MCF 10A (cell line): Measurements from ENCODE around the gene RELL1. TPM values are rescaled to one million over a fixed set of nuclear protein-coding genes. Genes with fewer than 3 reads are reported as not detected.

Experiments
- BruUV-seq: library from RNA; stranded (reverse); fragments of 400-500 nt; replicated peaks from 2 replicates; lab custom pipeline; 2021; lab: Mats Ljungman, UMichigan
- CTCF ChIA-PET: fragments of 300-600 bp; sonication (Branson Sonifier 250); formaldehyde crosslinking; extraction: SDS; loops from one replicate; lab custom pipeline; 2021; ENCODE audit warnings: antibody characterized with exemption, inconsistent platforms; lab: Yijun Ruan, JAX
- POLR2A ChIA-PET: fragments of 300-600, 350-650 bp; sonication (Branson Sonifier 250); formaldehyde crosslinking; extraction: SDS; loops from one replicate; lab custom pipeline; 2020; ENCODE audit warnings: antibody characterized with exemption, inconsistent platforms; lab: Yijun Ruan, JAX
- DNase-seq: peaks from one replicate; pipeline ENCODE4 v3.0.0-alpha.2; 2018; ENCODE audit not compliant: unreplicated experiment
- H3K27ac Mint-ChIP-seq: one replicate; pipeline ENCODE4 v1.8.0; 2022; ENCODE audit warnings: mild to moderate bottlenecking, low read depth, mixed read lengths; ENCODE audit not compliant: unreplicated experiment
- H3K27me3 Mint-ChIP-seq: one replicate; pipeline ENCODE4 v1.8.0; 2022; ENCODE audit warnings: mixed read lengths; ENCODE audit not compliant: insufficient read depth, unreplicated experiment
- H3K36me3 Mint-ChIP-seq: one replicate; pipeline ENCODE4 v1.8.0; 2022; ENCODE audit warnings: mild to moderate bottlenecking, moderate library complexity, mixed read lengths; ENCODE audit not compliant: insufficient read depth, unreplicated experiment
- H3K4me1 Mint-ChIP-seq: one replicate; pipeline ENCODE4 v1.8.0; 2022; ENCODE audit warnings: mixed read lengths; ENCODE audit not compliant: insufficient read depth, unreplicated experiment
- H3K4me3 Mint-ChIP-seq: one replicate; pipeline ENCODE4 v1.8.0; 2022; ENCODE audit warnings: mild to moderate bottlenecking, moderate library complexity, mixed read lengths; ENCODE audit not compliant: unreplicated experiment
- H3K9me3 Mint-ChIP-seq: one replicate; pipeline ENCODE4 v1.8.0; 2022; ENCODE audit warnings: mixed read lengths; ENCODE audit not compliant: unreplicated experiment
- intact Hi-C: fragments of 100-400 bp; cut with micrococcal nuclease; formaldehyde crosslinking; loops from 2 replicates; pipeline ENCODE4 v1.14.1; 2022
- total RNA-seq: library from RNA; stranded (reverse); gene quantifications from 2 replicates; pipeline ENCODE4 v1.2.3, GENCODE V29; 2022
- TF ChIP-seq, protein P1 (sequence below): fragments of 200-600 bp; IDR thresholded peaks from one replicate; pipeline ENCODE4 v1.8.0; 2022; ENCODE audit warnings: antibody characterized with exemption, mild to moderate bottlenecking; ENCODE audit not compliant: unreplicated experiment

Gene RELL1
- total RNA-seq, 1 experiment from 2014 or later: 28.6 TPM

GRCh38 chr4:37623940-37624339 is 62.2 kb downstream of the RELL1 start:
- intact Hi-C loops: no loop called here
- Mint-ChIP-seq H3K4me1 (peaks cover 3% of the 10 kb centered on the region), H3K36me3 (peaks cover 7% of the 10 kb centered on the region), H3K9me3 (no peaks in the 10 kb centered on the region), H3K27ac (no peak overlapping the region), H3K27me3 (no peaks in the 10 kb centered on the region), H3K4me3 (no peak overlapping the region)
- no peak for DNase-seq
- no TSS peak for BruUV-seq
- TF ChIP-seq, protein P1, sequence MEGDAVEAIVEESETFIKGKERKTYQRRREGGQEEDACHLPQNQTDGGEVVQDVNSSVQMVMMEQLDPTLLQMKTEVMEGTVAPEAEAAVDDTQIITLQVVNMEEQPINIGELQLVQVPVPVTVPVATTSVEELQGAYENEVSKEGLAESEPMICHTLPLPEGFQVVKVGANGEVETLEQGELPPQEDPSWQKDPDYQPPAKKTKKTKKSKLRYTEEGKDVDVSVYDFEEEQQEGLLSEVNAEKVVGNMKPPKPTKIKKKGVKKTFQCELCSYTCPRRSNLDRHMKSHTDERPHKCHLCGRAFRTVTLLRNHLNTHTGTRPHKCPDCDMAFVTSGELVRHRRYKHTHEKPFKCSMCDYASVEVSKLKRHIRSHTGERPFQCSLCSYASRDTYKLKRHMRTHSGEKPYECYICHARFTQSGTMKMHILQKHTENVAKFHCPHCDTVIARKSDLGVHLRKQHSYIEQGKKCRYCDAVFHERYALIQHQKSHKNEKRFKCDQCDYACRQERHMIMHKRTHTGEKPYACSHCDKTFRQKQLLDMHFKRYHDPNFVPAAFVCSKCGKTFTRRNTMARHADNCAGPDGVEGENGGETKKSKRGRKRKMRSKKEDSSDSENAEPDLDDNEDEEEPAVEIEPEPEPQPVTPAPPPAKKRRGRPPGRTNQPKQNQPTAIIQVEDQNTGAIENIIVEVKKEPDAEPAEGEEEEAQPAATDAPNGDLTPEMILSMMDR: no peak
- ChIA-PET POLR2A (no interaction called here), CTCF (interaction anchor here (0.6 to 4.7 kb wide), 5 partner anchors 9 to 178 kb away, joined by 3 to 46 read pairs (median 3); no protein-coding TSS in a partner anchor)

- TF ChIP-seq, protein P1: no peak
Observed at GRCh38 chr4:37623125-37623524, 63.1 kb downstream of the RELL1 start.

GRCh38 chr4:37620176-37620575 is 66.0 kb downstream of the RELL1 start:
- DNase-seq: no peak
- H3K4me1 Mint-ChIP-seq: no peaks in the 10 kb centered on the region
- ChIA-PET POLR2A (interaction anchor here (0.8 kb wide), 1 partner anchor 35 kb away, joined by 3 read pairs; no protein-coding TSS in a partner anchor), CTCF (interaction anchor here (0.6 to 4.7 kb wide), 7 partner anchors 17 to 182 kb away, joined by 3 to 46 read pairs (median 3); no protein-coding TSS in a partner anchor)
- peaks cover 7% of the 10 kb centered on the region for H3K36me3 Mint-ChIP-seq
- BruUV-seq: no TSS peak
- no peaks in the 10 kb centered on the region for H3K9me3 Mint-ChIP-seq
- no peaks in the 10 kb centered on the region for H3K27me3 Mint-ChIP-seq
- TF ChIP-seq, protein P1: no peak
- no peak overlapping the region for H3K4me3 Mint-ChIP-seq
- peak overlapping the region; percentile 7 for H3K27ac Mint-ChIP-seq
- intact Hi-C loops: no loop called here

More at GRCh38 chr4:37623125-37623524, 63.1 kb downstream of the RELL1 start:
- Mint-ChIP-seq H3K4me1 (no peaks in the 10 kb centered on the region), H3K27me3 (no peaks in the 10 kb centered on the region), H3K9me3 (no peaks in the 10 kb centered on the region), H3K36me3 (peaks cover 13% of the 10 kb centered on the region), H3K4me3 (no peak overlapping the region), H3K27ac (no peak overlapping the region)
- ChIA-PET CTCF (interaction anchor here (0.6 to 4.7 kb wide), 5 partner anchors 20 to 1224 kb away, joined by 3 to 46 read pairs (median 4); no protein-coding TSS in a partner anchor), POLR2A (no interaction called here)
- intact Hi-C loops: no loop called here
- BruUV-seq: no TSS peak
- no peak for DNase-seq

GRCh38 chr4:37615720-37616063 is 70.5 kb downstream of the RELL1 start:
- Mint-ChIP-seq H3K27me3 (no peaks in the 10 kb centered on the region), H3K9me3 (no peaks in the 10 kb centered on the region), H3K27ac (no peak overlapping the region), H3K36me3 (peaks cover 7% of the 10 kb centered on the region), H3K4me3 (no peak overlapping the region), H3K4me1 (no peaks in the 10 kb centered on the region)
- intact Hi-C loops: no loop called here
- BruUV-seq: no TSS peak
- TF ChIP-seq, protein P1: no peak
- no peak for DNase-seq
- POLR2A ChIA-PET: no interaction called here
- CTCF ChIA-PET: interaction anchor here (8.3 kb wide), 1 partner anchor 12 kb away, joined by 66 read pairs; no protein-coding TSS in a partner anchor
